M059J (cell line): Measurements from ENCODE around the gene C4orf51. TPM values are rescaled to one million over a fixed set of nuclear protein-coding genes. Genes with fewer than 3 reads are reported as not detected.

ENCODE experiments used
- DNase-seq: peaks from one replicate; pipeline ENCODE4 v3.0.0-alpha.2; 2012; ENCODE audit warnings: low read depth
- total RNA-seq: library from RNA; depleted of rRNA; stranded (reverse); fragments of >200 nt; shearing (Covaris generic); gene quantifications from 2 replicates; pipeline ENCODE4 v1.2.3, GENCODE V29; 2014

Gene C4orf51
- total RNA-seq, 1 experiment from 2014 or later, result not detected

DNA sequence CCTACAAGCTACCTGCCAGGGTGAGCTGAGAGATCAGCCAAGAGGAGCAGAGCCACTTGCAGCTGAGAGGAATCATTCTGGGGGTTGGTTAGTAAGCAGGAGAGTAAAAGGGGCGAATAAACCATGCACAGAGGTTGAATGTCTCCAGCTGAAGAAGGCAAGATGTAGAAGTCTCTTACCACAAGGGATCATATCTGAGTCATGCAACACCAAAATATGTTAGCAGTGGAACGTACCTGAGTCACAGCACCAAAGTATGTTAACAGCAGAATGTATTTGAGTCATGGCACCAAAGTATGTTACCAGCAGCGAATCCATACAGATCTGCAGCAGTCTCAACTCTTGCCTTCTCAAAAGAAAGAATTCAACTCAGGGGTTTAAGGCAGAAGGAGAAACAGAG lies 29.9 kb downstream of the C4orf51 start:
- peak; percentile 90 for DNase-seq

DNA sequence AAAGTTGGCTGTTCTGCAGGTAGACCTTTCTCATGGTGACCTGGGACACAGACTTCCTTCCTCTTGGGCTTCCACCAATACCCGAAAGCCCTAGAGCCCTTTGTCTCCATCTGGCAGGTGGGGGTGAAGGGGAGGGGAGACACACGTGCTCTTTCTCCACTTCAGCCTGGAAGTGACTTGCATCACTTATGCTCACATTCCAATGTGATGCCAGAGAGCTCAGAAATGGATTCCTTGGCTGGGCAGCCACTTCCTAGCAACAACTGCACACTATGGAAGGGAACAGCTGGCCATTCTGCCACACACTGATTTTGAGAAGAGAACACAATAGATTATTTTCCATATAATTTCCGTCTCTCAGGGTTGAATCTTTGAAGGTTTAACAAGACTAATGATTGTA lies 36.3 kb downstream of the C4orf51 start:
- no peak for DNase-seq

DNA sequence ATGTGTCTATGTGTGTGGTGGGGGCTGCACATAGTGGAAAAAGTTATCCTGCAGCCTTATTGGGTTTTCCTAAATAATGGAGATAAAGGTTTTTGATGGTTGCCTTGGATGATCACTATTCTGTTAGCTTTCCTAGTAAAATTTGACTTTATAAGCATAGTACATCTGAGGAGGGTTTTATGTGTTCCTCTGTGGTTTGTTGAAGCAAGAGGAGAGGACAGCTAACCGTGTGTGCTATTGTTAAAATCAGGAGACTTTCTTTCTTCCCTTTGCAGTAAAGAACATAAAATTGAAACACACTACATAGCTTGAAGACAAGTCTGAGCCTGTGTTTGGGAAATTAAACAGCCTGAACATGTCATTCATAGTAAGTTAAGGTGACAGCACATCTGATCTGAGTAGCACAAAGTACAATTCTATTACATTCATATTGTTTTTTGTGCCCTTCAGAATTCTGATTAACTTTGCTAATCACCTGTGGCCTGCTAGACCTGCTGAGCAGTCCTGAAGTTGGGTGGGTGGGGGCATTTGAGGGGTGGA lies 36.8 kb downstream of the C4orf51 start:
- DNase-seq, result no peak

DNA sequence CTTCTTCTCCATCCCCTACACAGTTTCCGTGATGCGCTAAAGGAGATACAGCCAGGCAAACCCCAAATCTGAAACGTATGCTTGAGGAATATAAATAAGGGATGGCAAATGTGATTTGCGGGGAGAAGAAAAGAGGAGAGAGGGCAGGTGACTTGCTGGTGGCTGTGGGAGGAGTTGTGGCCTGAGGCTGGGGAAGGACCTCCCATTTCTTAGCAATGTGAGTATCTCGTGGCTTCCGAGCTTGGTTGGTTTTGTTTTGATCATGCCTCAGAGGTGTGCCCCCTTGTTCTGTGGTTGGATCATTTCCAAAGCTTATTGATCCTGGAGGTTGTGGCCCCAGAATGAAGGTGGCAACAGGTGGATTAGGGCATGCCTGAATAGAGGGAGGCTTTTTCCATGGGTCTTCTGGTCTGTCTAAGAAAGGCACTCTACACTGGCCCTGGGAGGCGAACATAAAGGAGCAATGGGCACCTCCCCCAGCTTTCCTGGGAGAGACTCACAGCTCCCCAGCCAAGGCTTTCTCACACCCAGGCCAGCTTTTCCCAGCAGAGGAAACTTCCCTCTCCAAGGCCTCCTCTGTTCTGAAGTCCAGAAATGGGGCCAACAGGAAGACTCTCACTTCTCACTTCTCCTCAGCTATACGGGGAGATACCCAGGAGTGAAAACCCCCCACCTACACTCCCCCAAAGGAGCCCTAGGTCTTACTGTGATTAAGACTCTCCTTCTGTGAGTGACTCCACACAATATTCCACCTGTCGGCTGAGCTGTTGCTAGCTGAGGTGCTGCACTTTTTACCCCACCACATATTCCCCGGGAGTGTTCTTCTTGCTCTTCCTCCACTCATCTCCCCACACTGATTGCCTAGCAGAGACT lies 40.0 kb downstream of the C4orf51 start:
- no peak for DNase-seq

DNA sequence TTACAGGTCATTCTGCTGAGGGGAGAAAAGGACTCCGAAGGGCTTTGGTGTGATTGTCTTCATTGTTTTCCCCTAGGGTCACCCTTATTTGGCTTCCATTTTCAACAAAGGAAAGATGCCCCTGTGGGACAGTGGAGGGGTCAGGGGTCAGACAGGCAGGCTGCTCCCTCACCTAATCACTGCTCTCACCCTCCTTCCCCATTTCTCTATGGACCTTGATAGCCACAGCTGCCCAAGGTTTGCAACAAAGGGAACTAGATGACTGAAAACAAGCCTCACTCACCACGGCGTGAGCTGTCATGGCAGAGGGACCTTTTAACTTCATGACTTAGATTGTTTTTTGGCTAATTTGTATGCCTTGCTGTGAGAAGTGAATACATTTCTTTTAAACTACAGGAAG lies 40.7 kb downstream of the C4orf51 start:
- DNase-seq, result no peak

DNA sequence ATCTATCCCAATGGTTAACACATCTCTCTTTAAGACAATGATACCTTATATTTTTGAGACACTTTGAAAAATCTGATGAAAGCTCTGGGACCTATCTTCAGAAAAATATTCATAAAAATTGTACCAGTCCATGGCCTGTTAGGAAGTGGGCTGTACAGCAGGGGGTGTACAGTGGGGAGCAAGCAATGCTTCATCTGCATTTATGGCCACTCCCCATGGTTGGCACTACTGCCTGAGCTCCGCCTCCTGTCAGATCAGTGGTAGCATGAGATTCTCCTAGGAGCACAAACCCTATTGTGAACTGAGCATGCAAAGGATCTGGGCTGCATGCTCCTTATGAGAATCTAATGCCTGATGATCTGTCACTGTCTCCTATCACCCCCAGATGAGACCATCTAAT lies 42.6 kb downstream of the C4orf51 start:
- peak; percentile 5 for DNase-seq

DNA sequence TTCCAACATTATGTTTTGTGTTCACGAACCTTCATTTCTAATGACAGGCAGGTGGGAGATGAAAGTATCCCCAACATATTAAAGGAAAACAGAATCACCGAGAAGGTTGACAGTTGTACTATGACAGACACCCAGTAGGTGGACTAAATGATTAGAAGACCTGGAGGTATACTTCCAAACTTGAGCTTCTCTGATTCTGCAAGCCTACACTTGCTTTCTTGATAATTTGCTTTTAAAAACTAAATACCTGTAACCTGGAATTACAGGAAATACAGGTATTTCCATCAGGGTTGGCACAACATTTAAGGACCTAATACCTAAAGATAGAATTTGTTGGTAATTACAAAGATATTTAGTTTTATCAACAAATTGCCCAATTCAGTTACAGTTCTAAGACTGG lies 43.4 kb downstream of the C4orf51 start:
- DNase-seq, result no peak

DNA sequence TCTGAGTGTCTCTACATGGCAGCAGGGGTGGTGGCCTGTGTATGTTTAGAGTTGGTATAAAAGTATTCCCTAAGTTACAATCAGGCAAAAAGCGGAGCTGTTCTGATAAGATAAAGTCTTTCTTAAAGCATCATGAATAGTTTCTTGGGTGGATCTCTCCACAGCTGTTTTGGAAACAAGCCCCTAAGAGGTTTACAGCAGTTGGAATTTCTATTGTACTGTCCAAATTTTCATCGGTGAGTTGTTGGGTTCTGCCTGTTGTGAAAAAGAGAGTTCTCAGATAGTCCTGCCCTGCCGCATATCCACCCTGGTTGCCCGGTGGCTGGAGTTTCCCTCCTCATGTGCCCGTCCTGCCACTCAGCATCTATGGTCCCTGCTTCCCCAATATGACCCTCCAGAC lies 50.1 kb downstream of the C4orf51 start:
- DNase-seq, result no peak

DNA sequence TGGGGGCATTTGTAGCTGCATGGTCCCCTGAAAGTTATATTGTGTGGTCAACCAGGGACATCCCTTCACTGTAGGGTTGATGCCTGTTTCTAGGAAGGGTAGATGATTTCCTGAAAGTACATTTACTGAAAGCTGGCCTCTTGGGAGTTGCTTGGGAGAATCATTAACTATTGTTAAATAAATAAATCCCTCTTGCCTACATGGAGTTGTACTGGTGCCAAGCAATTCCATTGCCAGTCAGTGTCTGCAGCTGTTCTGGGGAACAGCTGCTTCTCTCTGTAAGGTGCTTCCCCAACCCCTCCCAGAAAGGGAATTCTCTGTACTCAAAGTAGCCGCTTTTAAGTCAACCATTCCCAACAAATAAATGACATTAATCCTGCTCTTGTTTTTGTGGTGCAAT lies 51.1 kb downstream of the C4orf51 start:
- DNase-seq, result peak; percentile 24

DNA sequence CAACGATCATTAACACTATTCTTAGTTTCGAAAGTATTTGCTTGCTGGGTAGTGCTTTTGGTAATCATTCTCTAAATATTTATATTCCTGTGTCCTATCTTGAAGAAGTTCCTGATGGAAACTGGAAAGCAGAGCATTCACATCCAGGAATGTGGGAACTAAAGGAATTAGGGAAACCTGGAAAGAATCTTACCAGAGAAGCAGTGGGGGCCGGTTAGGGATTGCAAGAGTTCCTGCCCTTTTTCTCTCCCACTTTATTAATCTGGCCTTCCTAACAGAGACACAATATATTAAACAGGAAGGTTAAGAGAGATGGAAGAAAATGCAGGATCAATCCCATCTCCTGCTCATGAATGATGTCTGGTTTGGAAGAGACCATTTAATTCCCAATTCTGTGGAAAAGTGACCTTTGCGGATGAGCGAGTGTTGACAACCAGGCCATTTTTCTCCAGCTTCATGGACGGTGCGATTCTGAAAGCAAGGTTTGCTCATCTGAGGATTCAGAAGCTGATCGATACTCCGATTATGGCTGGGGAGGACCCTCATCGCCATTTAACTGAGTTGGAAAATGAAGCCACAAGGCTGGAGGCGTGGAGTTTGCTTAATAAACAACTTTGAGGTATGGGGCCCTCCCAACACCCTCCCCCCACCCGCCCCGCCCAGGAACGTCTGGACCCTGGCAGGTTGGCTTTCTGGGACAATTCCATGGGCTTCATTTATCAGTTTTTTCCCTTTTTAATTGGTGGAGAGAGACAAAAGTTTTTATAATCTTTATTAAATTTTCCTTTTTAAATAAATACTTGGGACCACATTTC lies 52.3 kb downstream of the C4orf51 start:
- peak; percentile 1 for DNase-seq

DNA sequence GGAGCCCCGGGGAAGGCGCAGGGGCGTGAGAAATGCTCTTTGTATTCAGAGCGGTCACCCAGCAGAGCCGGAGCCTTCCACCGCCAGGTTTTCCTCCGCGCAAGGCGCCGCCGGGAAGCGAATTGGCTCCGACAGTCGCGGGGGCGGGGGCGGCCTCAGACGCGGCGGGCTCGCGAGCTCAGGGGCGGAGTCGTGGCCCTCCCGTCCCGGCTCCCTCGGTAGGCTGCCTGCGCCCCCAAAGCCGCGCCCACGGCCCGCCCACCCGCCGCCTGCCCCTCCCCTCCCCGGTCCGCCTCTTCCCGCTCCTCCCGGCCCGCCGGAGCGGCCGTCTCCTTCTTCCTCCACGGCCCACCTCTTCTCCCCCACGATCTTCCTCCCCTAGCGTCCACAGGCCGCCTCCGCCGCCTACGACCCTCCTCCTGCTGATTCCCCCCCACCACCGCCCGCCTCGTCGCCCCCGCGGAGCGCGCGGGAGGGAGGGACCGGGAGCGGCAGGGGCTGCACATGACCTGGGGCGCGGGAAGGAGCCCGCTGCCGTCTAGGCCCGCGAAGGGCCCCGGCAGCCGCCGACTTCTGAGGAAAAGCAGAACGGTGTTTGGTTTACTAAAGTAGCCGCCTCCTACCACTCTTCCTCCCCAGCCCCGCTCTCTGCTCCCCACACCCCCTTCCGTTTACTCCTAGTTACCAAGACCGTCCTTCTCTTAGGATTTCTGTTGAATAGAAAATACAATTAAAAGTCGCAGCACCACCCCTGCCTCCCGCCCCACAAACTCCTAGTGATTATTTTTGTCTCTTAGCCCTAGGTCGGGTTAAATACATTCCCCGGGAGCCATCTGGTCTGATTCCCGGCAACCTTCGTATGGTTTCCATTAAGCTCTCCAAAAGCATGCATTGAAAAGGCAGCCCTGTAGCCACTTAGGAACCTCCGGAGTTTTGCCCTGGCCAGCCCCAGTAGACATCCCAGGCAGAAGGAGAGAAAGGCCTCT lies 53.2 kb downstream of the C4orf51 start:
- DNase-seq, result peak; percentile 88

DNA sequence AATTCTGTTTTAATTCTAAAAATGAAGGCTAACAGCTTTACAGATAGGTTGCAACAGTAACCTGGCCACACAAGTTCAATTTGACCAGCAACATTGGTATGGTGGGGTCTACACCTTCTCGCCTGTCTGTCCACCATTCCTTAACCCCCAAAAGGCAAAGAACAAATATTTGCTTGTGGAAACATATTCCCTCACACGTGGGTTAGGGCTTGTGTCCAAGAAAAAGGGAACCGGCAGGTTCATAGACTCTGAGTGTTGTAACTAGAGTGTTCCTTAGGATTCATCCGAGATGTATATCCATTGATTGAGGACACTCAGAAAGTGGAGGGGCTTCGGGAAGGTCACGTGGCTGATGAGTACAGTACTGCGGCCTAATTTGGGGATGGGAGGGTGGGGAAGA lies 54.1 kb downstream of the C4orf51 start:
- peak; percentile 37 for DNase-seq

DNA sequence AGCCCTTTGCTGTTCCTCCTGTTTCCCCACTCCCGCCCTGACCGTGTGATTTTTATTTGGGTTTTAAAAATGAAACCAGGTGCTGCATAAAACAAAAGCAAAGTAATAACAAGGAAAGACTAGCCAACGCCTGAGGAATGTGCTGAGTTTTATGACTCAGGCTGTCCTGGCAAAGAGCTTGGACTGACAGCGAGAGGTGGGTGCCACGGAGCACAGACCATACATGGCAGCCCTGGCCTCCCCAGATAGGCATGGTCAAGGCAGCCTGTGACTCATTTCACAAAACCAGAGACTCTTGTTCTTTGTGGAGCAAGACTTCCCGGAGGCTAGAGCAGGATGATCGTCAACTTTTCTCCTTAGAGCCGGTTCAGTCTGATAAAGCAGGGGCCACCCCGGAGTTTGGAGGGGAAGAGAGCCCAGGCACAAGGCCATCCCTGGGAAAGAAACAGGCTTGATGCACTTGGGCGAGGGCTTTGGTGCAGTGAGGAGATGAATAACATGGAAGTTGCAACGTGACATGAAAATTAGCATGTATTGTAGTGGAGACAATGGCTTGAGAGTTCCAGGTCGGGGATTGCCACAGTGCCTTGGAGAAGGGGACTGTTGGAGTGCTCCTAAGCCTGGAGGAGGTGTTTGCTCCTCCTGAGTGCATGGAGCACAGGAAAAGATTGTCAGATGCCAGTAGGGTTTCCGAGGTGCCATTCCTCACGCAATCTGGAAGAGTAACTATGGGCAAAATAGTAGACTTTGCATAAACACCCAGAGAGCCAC lies 54.8 kb downstream of the C4orf51 start:
- peak; percentile 98 for DNase-seq

DNA sequence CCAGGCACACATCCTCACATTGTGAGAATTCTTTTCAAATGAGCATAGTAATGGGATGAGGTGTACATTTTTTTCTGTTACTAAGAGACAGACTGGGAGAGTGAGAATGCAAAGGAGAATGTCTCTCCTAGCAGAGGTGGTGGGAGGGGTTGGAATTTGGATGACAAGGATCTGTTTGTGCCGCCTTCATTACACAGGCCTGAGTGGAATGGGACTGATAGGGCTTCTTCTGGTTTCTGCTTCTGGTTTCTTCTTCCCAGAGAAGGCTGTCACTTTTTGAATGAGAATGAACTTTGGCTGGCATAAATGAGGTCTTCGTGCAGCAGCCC lies 55.4 kb downstream of the C4orf51 start:
- DNase-seq, result peak; percentile 97

DNA sequence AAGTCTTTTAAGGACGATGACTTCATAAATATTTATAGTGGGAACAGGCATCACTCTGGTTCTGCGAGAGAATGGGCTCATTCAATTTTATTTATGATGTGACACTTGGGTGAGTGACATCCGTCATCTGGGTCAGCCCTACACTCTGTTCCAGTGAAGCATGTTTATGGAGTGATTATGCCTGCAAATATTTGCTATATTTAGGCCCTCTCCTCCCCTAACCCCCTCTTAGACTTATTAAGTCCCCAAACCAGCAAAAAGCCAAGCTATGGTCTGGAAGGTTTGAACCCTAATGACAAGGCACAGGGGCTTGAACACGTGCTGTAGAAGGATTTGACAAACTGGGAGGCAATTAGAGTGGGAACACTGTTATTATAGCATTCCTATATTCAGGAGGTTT lies 55.9 kb downstream of the C4orf51 start:
- peak; percentile 20 for DNase-seq

DNA sequence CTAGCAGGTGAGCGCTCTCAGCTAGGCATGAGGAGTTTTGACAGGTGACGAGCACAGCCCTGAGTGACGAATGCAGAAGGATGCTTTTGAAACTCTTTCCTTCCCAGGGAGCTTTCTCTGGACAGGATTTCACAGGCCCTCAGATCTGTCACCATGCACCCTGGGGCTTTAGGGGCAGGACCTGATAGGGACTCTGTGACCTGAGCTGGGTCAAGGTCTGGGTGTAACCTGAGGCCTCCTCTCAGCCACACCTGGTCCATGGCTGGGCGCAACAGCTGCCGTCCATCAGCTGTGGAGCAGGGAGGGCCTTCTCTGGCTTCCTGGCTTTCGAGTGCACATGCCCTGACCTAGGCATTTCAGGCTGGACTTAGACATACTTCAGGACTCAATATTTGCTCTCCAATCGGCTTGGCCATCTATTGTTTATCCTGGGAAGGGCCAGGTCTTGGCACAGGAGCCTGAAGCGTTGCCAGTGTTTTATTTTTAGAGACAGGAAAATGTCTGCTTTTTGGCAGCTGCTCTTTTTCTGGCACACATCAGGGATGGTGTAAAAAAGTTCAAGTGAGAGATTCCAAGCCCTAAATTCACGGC lies 56.4 kb downstream of the C4orf51 start:
- peak; percentile 64 for DNase-seq

DNA sequence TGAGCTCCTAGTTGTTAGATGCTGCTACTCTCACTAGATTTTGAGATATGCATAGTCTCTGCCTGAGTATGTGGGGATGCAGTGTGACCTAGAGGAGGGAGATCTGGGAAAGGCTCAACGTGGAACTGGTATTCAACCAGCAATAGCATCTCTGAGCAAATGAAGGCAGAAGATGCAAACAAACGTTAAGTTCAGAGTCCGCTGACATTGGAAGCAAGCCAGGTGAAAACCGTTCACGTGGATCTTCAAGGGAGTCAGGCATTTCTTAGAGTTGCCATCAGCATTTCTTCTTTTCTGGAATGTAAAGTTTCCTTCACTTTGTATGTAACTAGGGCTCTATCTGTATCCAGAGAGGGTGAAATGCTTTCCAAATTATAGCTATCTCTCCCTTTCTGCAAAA lies 59.9 kb downstream of the C4orf51 start:
- DNase-seq, result no peak

DNA sequence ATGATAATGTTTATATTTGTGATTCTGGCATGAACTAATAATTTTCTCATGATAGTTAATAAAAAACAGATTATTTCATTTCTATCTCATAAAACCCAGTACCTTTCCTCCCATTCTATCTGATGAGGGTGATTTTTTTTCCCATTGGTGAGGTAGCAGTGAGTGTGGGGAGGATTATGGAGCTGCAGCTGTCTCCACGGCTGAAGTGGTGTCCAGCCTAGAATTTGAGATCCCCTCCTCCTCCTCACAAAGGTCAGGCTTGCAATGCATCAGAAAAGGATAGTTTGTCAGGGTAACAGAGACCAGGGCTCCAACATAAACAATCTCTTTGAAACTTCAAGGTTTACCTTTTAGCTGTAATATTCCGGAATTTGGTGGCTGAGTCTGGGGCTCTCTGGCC lies 60.9 kb downstream of the C4orf51 start:
- DNase-seq, result no peak

DNA sequence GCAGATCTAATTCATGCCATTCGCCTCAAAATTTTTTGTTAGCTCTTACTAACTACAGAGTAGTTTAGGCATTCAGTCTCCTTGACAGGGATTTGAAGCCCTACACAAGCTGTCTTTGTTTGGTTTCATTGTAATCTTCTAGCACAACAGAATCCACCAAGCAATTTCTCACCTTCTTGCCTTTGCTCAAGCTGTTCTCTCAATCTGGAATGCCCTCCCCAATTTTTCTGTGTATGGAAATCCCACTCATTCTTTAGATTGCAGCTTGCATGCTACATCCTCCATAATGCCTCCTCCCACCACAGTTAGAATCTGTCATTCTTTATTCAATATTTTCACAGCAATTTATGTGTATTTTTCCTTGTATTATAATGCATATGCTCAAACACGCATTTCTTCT lies 63.7 kb downstream of the C4orf51 start:
- DNase-seq, result no peak

DNA sequence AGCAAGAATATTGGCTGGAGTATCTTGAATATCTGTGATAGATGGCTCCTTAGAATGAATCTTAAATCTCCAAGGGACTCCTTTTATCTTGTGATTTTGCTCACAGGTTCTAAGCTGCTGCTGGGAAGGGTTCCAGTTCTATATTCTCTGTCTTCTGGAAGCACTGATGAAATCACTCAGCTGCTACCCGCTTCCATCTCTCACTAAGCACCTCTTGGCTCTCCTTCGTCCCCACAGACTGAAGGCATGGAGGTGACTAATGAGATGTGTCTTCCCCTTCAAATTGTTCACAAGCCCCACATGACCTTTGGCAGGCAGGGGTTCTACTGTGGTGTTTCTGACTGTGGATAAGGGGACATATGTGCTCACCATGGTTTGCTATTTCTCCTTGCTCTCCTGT lies 75.9 kb downstream of the C4orf51 start:
- DNase-seq, result peak; percentile 9
